ENCODE results near the gene KRTAP10-3. TPM values are rescaled to one million over a fixed set of nuclear protein-coding genes. Genes with fewer than 3 reads are reported as not detected.

Gene KRTAP10-3
- total and polyA plus RNA-seq, 5 experiments from 2014 or later = not detected

DNA sequence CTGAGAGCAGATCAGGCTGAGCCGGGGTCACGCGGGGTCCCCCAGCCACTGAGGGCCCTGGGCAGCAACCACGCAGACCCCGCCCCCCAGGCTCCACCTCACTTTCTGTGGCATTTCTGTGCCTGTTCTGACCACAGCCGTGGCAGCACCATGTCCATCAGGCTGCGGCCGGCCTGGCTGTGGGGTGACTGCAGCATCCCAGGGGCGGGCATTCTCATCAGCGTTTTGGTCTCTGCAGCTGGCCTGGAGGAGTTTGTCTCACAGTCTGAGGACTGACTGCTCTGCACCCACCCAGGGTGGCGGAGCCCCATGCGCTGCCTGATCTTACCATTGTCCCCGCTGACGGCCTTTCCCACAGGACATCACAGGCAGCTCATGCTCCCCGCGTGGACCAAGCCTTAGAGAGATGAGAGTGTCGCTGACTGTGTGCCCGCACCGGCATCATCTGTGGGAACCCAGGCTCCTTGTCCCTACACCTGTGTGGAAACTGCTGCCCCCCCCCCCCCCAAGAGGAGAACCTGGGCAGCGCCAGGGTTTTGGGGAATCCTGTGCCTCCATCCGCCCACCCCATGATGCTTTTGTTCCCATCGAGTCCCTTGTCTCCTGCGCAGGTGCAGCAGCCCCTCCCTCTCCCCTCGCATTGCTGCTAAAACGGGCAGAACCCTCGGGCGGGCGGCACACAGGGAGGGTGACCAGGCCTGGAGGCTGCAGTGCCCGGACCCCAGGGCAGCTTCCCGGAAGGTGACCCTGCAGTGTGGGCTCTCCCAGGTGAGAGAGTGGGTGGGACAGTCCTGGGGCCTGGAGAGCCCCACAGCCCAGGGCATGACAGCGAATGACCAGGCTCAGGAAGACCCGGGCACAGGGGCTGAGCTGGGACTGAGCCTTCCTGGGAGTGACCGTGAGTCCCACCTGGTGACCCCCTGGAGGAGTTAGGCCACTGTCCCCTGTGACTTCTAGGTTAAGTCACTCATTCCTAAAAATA lies 20.4 kb downstream of the KRTAP10-3 start:
- H3K4me1 Mint-ChIP-seq = peaks cover 0 to 3% (median under 1%) of the 10 kb centered on the region in 4 donors
- H3K27me3 Mint-ChIP-seq = peaks cover 0 to 2% (median 0%) of the 10 kb centered on the region in 5 donors
- peak in 2 of 10 donors; percentile 0 to 24 for DNase-seq
- peaks cover 0 to 2% (median 0%) of the 10 kb centered on the region in 3 donors for H3K36me3 Mint-ChIP-seq
- peaks cover 0 to 3% (median 0%) of the 10 kb centered on the region in 9 donors for H3K9me3 Mint-ChIP-seq
- no peak overlapping the region for H3K4me3 Mint-ChIP-seq
- no peak for ATAC-seq
- POLR2A ChIA-PET = no interaction called here
- peak overlapping the region in 1 of 10 donors; percentile 80 for H3K27ac Mint-ChIP-seq

DNA sequence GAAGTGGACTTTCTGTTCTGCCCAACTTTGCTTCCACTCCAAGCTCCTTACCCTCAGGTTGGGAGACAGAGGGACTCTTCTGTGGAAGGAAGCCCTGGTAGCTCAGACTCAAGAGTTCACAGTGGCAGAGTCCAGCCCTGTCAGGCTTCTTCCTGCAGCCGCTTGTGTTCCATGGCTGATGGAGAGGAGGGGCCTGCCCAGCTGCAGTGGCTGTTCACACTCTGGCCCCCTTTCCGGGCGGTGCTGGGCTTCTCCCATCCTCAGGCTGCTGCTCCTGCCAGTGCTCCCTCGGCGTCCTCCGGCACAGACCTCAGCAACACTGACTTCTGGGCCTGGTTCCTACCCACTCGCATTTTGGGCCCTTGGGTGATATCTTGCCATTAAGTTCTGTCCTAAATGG lies 22.6 kb downstream of the KRTAP10-3 start:
- no peaks in the 10 kb centered on the region for H3K36me3 Mint-ChIP-seq
- peaks cover 0 to 1% (median 0%) of the 10 kb centered on the region in 4 donors for H3K4me1 Mint-ChIP-seq
- peaks cover 0 to 3% (median 0%) of the 10 kb centered on the region in 9 donors for H3K9me3 Mint-ChIP-seq
- peak in 1 of 10 donors; percentile 15 for DNase-seq
- no peak overlapping the region for H3K4me3 Mint-ChIP-seq
- POLR2A ChIA-PET = no interaction called here
- ATAC-seq = no peak
- H3K27ac Mint-ChIP-seq = no peak overlapping the region
- peaks cover 0 to 2% (median 0%) of the 10 kb centered on the region in 5 donors for H3K27me3 Mint-ChIP-seq

DNA sequence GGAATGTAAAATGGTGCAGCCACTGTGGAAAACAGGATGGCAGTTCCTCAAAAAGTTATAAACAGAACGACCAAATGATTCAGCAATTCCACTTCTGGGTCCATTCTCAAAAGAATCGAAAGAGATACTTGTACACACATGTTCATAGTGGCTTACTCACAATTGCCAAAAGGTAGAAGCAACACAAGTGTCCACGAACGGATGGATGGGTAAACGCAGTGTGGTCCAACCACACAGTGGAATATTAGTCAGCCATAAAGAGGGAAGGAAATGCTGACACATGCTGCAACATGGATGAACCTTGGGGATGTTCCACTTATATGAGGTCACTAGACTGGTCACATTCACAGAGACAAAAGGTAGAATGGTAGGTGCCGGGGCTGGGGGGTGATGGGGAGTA lies 23.9 kb downstream of the KRTAP10-3 start:
- Mint-ChIP-seq H3K9me3 (peaks cover 0 to 2% (median 0%) of the 10 kb centered on the region in 9 donors), H3K27ac (no peak overlapping the region), H3K27me3 (peaks cover 0 to 7% (median 2%) of the 10 kb centered on the region in 5 donors), H3K36me3 (no peaks in the 10 kb centered on the region), H3K4me3 (no peak overlapping the region), H3K4me1 (peaks cover 0 to 4% (median 1%) of the 10 kb centered on the region in 4 donors)
- peak in 1 of 10 donors; percentile 11 for DNase-seq
- POLR2A ChIA-PET = no interaction called here
- ATAC-seq = no peak

DNA sequence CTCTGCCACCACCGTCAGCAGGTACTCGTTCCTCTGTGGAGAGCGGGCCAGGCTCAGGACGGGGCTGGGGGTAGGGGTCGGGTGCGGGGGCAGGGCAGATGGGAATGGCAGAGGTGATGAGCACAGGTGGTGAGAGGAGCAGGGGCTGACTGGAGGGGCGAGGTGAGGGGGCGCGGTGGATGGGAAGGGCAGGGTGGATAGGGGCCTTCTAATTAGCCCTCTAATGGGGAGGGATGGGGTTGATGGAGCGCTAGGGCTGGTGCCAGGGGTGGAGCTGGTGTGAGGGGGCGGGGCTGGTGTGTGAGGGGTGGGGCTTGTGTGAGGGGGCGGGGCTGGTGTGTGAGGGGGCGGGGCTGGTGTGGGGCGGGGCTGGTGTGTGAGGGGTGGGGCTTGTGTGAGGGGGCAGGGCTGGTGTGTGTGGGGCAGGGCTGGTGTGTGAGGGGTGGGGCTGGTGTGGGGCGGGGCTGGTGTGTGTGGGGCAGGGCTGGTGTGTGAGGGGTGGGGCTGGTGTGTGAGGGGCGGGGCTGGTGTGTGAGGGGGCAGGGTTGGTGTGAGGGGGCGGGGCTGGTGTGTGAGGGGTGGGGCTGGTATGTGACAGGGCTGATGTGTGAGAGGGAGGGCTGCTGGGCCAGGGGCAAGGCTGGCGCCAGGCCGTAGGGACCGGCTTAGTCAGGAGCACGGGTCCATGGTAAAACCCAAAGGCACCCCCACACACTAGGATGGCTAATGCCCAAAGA lies 24.5 kb downstream of the KRTAP10-3 start:
- DNase-seq (peak in 1 of 10 donors; percentile 53), ATAC-seq (no peak)
- Mint-ChIP-seq H3K27ac (no peak overlapping the region), H3K4me3 (no peak overlapping the region), H3K27me3 (peaks cover 0 to 7% (median 2%) of the 10 kb centered on the region in 5 donors), H3K9me3 (no peaks in the 10 kb centered on the region), H3K36me3 (no peaks in the 10 kb centered on the region), H3K4me1 (peaks cover 0 to 6% (median 1%) of the 10 kb centered on the region in 4 donors)
- POLR2A ChIA-PET = no interaction called here

DNA sequence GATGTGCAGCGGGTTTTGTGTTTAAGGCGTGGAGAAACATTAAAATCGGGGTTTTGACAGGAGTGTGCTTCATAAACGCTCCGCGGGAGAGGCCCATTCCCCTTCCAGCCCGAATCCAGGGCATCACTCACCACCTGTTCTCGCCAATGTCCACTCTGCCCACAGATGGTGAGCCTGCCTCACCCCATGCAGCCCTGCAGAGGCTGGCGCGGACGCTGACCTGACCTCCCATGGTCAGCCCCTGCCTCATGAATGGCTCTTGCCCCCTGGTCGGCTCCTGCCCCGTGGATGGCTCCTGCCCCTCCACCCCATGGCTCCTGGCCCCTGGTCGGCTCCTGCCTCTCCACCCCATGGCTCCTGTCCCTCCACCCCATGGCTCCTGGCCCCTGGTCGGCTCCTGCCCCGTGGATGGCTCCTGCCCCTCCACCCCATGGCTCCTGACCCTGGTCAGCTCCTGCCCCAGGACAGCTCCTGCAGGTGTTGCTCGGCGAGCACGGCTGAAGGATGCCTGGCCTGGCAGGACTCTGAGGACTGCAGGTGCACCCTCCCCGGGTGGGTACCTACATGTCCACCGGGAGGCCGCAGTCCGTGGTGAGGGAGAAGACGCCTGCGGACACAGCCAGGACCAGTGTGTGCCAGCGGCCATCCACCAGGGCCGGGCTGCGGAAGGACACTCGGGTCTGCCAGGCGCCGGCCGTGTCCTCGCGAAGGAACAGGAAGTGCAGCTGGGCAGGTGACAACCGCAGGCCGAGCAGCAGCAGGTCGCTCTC lies 25.3 kb downstream of the KRTAP10-3 start:
- Mint-ChIP-seq H3K9me3 (no peaks in the 10 kb centered on the region), H3K27me3 (peaks cover 0 to 7% (median 2%) of the 10 kb centered on the region in 5 donors), H3K4me3 (no peak overlapping the region), H3K27ac (peak overlapping the region in 1 of 10 donors; percentile 56), H3K36me3 (no peaks in the 10 kb centered on the region), H3K4me1 (peaks cover 0 to 8% (median 1%) of the 10 kb centered on the region in 4 donors)
- POLR2A ChIA-PET = interaction anchor here (0.6 kb wide), 1 partner anchor 261 kb away, joined by 7 read pairs; no protein-coding TSS in a partner anchor
- ATAC-seq (no peak), DNase-seq (peak in 1 of 10 donors; percentile 52)

DNA sequence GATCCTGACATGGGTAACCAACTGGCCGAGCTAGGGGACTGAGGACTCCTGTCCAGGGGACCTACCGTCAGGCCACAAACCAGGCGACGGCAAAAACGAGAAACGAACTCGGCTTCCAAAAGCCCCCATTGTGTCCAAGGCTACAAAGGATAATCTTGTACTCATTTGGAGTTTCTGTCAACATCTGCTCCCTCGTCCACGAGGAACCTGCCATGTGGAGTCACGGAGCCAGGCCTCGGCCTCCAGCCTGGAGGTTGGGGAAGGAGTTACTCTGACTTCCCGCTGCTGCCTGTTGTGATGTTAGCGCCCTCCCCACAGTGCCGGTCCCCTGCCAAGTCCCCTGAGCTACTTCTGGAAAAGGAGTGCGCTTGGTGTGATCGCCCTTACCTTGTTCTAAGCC lies 25.9 kb downstream of the KRTAP10-3 start:
- H3K4me1 Mint-ChIP-seq = peaks cover 0 to 8% (median 1%) of the 10 kb centered on the region in 4 donors
- ATAC-seq = no peak
- DNase-seq = no peak
- H3K27ac Mint-ChIP-seq = peak overlapping the region in 1 of 10 donors; percentile 34
- H3K9me3 Mint-ChIP-seq = no peaks in the 10 kb centered on the region
- H3K36me3 Mint-ChIP-seq = no peaks in the 10 kb centered on the region
- no peak overlapping the region for H3K4me3 Mint-ChIP-seq
- POLR2A ChIA-PET = interaction anchor here (0.6 kb wide), 1 partner anchor 262 kb away, joined by 7 read pairs; no protein-coding TSS in a partner anchor
- peaks cover 0 to 6% (median 2%) of the 10 kb centered on the region in 5 donors for H3K27me3 Mint-ChIP-seq

DNA sequence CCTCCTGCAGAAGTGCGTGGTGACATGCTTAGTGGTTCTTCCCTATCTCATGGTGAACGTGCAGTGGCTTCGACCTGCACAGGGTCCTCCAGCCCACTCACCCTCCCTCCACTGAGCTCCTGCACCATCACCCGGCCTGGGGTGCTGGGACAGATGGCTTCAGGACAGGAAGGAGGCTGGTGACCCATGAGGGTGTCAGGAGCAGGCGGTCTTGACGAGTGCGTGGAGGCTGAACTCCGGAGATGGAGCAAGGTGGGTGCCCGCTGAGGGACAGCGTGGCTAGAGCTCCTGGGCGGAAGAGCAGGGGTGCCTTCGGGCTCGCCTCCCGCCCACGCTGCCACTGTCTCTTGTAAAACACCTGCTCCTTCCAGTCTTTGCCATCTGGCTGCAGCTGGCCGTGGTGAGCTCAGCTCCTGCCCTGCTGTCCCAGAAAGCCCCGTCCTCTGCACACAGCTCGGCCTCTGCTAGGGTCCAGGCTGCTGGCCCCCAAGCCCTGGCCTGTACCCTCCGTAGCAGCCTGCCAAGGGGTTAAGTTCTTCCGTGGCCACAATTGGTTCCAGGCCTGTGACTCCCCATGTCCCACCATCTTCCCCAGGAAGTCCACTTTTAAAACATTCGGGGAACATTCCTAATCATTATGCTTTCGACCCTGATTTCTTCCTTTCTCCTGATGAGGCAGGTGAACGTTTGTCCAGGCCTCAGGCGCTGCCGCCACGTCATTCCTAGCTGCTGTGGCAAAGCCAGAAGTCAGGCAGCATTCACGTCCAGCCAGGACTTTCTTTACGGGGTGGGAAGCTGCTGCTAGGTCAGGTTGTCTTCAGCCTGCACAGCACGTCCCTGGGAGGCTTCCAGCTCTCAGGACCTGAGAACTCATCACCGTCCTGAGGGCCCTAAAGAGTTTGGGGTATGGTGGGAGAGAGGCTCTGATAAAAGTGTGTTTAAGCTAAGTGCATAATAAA lies 26.7 kb downstream of the KRTAP10-3 start:
- H3K9me3 Mint-ChIP-seq = no peaks in the 10 kb centered on the region
- no peak for ATAC-seq
- POLR2A ChIA-PET = no interaction called here
- no peaks in the 10 kb centered on the region for H3K36me3 Mint-ChIP-seq
- DNase-seq = peak in 1 of 10 donors; percentile 28
- H3K4me1 Mint-ChIP-seq = peaks cover 0 to 8% (median 1%) of the 10 kb centered on the region in 4 donors
- no peak overlapping the region for H3K27ac Mint-ChIP-seq
- no peak overlapping the region for H3K4me3 Mint-ChIP-seq
- H3K27me3 Mint-ChIP-seq = peaks cover 0 to 6% (median 0%) of the 10 kb centered on the region in 5 donors

DNA sequence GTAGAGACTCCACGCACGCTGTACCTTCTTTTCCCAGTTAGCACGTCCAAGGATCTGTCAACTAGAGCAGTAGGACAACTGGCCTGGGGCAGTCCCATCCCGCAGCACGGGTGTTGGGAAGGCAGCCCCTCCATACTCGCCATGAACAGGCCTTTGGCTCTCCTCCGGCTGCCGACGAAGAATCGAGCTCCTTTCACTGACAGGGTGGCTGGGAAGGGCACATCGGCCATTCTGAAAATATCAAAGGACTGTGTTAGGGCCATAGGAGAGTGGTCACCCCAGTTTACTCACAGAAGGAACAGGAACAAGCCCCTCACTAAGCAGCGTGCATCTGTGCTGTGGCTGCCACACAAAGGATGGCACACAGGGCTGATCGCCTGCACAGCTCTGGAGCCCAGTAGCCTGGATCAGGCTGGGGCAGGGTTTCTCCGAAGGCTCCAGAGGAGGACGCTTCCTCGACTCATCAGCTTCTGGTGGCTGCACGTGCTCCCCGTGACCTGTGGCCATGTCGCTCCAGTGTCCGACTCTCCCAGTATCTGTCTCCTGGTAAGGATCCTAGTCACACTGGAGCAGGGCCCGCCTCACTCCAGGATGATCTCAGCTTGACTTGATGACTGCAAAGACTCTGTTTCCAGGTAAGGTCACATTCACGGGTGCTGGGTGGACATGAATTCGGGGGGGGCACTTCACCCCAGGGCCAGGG lies 27.5 kb downstream of the KRTAP10-3 start:
- POLR2A ChIA-PET = no interaction called here
- Mint-ChIP-seq H3K27me3 (peaks cover 0 to 6% (median 0%) of the 10 kb centered on the region in 5 donors), H3K4me1 (peaks cover 0 to 8% (median 1%) of the 10 kb centered on the region in 4 donors), H3K27ac (peak overlapping the region in 1 of 10 donors; percentile 75), H3K9me3 (no peaks in the 10 kb centered on the region), H3K4me3 (no peak overlapping the region), H3K36me3 (no peaks in the 10 kb centered on the region)
- ATAC-seq (no peak), DNase-seq (peak in 2 of 10 donors; percentile 14 to 54)

DNA sequence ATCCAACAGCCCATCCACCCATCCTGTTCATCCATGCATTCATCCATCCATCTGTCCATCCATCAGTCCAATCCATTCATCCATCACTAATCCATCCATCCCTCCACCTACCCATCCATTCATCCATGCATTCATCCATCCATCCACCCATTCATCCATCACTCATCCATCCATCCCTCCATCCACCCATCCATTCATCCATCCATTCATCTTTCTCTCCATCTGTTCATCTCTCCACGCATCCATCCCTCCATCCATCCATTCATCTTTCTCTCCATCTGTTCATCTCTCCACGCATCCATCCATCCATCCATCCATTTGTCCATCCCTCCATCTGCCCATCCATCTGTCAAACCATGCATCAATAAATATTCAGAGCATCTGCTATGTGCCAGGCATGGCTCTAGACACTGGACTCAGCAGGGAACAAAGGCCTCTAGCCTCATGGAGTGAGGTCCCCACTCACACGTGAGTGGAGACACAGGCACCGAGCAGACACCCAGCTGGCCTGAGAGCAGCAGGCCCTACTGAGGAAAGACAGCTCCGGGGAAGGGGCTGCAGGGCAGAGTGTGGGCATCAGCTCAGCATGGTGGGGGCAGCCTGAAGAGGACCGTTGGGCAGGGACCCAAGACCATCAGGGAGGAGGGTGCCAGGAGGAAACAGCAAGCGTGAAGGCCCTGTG lies 28.2 kb downstream of the KRTAP10-3 start:
- DNase-seq (peak in 1 of 10 donors; percentile 12), ATAC-seq (no peak)
- peaks cover 0 to 6% (median 0%) of the 10 kb centered on the region in 5 donors for H3K27me3 Mint-ChIP-seq
- H3K27ac Mint-ChIP-seq = peak overlapping the region in 3 of 10 donors; percentile 26 to 56 (median 48)
- no peaks in the 10 kb centered on the region for H3K9me3 Mint-ChIP-seq
- H3K4me3 Mint-ChIP-seq = no peak overlapping the region
- H3K4me1 Mint-ChIP-seq = peaks cover 0 to 8% (median 1%) of the 10 kb centered on the region in 4 donors
- POLR2A ChIA-PET = no interaction called here
- no peaks in the 10 kb centered on the region for H3K36me3 Mint-ChIP-seq

DNA sequence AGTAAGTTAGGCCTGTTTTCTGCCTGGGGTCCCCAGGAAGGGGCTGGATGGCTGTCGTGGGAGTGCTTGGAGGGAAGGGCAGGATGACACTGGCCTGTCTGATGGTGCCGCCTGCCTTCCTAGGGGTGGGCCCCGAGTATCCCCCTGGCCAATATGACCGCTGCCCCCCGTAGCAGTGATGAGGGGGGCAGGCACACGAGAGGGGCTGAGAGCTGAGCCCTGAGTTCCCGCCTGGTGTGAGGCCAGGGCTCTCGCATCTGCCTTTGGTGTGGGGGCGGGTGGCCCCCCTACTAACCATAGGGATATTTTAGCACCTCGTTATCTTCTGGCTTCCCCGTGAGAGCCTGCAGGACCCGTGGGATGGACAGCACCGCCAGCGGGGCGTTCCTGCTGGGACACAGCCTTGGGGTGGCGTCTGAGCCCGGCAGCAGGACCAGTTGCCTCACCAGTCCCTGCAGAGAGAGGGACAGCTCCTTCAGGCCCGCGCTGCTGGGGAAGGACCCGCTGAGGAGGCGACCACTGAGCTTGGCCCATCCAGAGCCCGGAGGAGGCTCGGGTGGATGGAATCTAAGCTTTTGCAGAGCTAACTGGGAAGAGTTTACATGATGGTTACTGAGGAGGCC lies 29.0 kb downstream of the KRTAP10-3 start:
- no peaks in the 10 kb centered on the region for H3K36me3 Mint-ChIP-seq
- no peaks in the 10 kb centered on the region for H3K9me3 Mint-ChIP-seq
- no peak for ATAC-seq
- H3K27me3 Mint-ChIP-seq = peaks cover 0 to 6% (median 0%) of the 10 kb centered on the region in 5 donors
- H3K4me3 Mint-ChIP-seq = no peak overlapping the region
- peak overlapping the region in 1 of 10 donors; percentile 26 for H3K27ac Mint-ChIP-seq
- peak in 2 of 10 donors; percentile 13 to 44 for DNase-seq
- POLR2A ChIA-PET = interaction anchor here (0.6 kb wide), 2 partner anchors 99 to 311 kb away, joined by 3 read pairs; no protein-coding TSS in a partner anchor
- H3K4me1 Mint-ChIP-seq = peaks cover 0 to 8% (median 1%) of the 10 kb centered on the region in 4 donors
